Esophagus squamous epithelium (tissue), 5 donors: ENCODE measurements around the gene NUDT1. TPM values are rescaled to one million over a fixed set of nuclear protein-coding genes. Genes with fewer than 3 reads are reported as not detected.

Experiments
- DNase-seq: peaks from one replicate; lab custom pipeline; 2025; lab: John Stamatoyannopoulos, UW
- H3K27ac ChIP-seq, 4 donors: fragments of 200-600 bp; sonication (generic); one replicate each; pipeline ENCODE4 v1.5.1; 2016 to 2019; ENCODE audit warnings: mild to moderate bottlenecking in 1 of 4
- H3K27me3 ChIP-seq, 4 donors: fragments of 200-600 bp; sonication (generic); 1 replicate in 3 of 4; 2 replicates in 1 of 4; pipeline versions ENCODE4 v1.5.1 to v1.6.0; 2017 to 2021; ENCODE audit warnings: antibody characterized with exemption in 1 of 4
- H3K36me3 ChIP-seq, 3 donors: fragments of 200-600 bp; sonication (generic); one replicate each; pipeline ENCODE4 v1.5.1; 2016 to 2019
- H3K4me1 ChIP-seq, 3 donors: fragments of 200-600 bp; sonication (generic); one replicate each; pipeline ENCODE4 v1.5.1; 2017 to 2019
- H3K4me3 ChIP-seq, 4 donors: fragments of 200-600 bp; sonication (generic); 1 replicate in 3 of 4; 2 replicates in 1 of 4; pipeline ENCODE4 v1.5.1; 2016 to 2019; ENCODE audit warnings: mild to moderate bottlenecking in 2 of 4, moderate library complexity in 1 of 4
- H3K9me3 ChIP-seq, 3 donors: fragments of 200-600 bp; sonication (generic); one replicate each; pipeline ENCODE4 v1.5.1; 2016 to 2019
- POLR2A ChIP-seq, 4 donors: fragments of 450-650 bp; IDR thresholded peaks; one replicate each; pipeline ENCODE4 v1.6.1; 2017; ENCODE audit warnings: antibody characterized with exemption in 4 of 4, mild to moderate bottlenecking in 4 of 4, moderate library complexity in 3 of 4
- WGBS, 2 donors: methylation state at CpG; one replicate each; pipeline ENCODE4 v1.1.5; 2018; 5-methylcytosine and 5-hydroxymethylcytosine counted together
- intact Hi-C: fragments of 100-400 bp; cut with DNase I; formaldehyde crosslinking; loops from one replicate; pipeline ENCODE4 v1.15.0; 2022
- total RNA-seq, 4 donors: library from RNA; depleted of rRNA; stranded (reverse); fragments of >200 nt; gene quantifications; one replicate each; pipeline ENCODE4 v1.1.0, GENCODE V29; 2016
- TF ChIP-seq, protein P1 (sequence below), 6 experiments: fragments of 450-650 bp in 4 of 6; fragments of 200-600 bp in 2 of 6; sonication (generic) in 2 of 6; IDR thresholded peaks; one replicate each; pipeline ENCODE4 v1.5.1; 2016 to 2019; ENCODE audit warnings: antibody characterized with exemption in 6 of 6, mild to moderate bottlenecking in 4 of 6, moderate library complexity in 4 of 6
- donor health status: DM: yes; HTN: yes; CAD: no.

NUDT1 gene
- total RNA-seq, 4 donors from 2014 or later, result 16.3 to 51.7 (median 28.2) TPM

GRCh38 chr7:2202361-2202761 is 39.7 kb upstream of the NUDT1 start:
- H3K4me1 ChIP-seq, result no peaks in the 10 kb centered on the region
- H3K4me3 ChIP-seq, result no peak overlapping the region
- no peak overlapping the region for H3K27ac ChIP-seq
- no peaks in the 10 kb centered on the region for H3K27me3 ChIP-seq
- 100% methylated on average over 2 to 4 of the region's 14 CpGs for WGBS, 2 donors
- DNase-seq, result no peak
- intact Hi-C loops, result no loop called here
- peaks cover 0 to 85% (median 9%) of the 10 kb centered on the region in 3 donors for H3K36me3 ChIP-seq
- no peak for TF ChIP-seq POLR2A (IDR thresholded peaks at IDR 0.05)
- TF ChIP-seq, protein P1, sequence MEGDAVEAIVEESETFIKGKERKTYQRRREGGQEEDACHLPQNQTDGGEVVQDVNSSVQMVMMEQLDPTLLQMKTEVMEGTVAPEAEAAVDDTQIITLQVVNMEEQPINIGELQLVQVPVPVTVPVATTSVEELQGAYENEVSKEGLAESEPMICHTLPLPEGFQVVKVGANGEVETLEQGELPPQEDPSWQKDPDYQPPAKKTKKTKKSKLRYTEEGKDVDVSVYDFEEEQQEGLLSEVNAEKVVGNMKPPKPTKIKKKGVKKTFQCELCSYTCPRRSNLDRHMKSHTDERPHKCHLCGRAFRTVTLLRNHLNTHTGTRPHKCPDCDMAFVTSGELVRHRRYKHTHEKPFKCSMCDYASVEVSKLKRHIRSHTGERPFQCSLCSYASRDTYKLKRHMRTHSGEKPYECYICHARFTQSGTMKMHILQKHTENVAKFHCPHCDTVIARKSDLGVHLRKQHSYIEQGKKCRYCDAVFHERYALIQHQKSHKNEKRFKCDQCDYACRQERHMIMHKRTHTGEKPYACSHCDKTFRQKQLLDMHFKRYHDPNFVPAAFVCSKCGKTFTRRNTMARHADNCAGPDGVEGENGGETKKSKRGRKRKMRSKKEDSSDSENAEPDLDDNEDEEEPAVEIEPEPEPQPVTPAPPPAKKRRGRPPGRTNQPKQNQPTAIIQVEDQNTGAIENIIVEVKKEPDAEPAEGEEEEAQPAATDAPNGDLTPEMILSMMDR (IDR thresholded peaks at IDR 0.05), result no peak
- no peaks in the 10 kb centered on the region for H3K9me3 ChIP-seq

DNA sequence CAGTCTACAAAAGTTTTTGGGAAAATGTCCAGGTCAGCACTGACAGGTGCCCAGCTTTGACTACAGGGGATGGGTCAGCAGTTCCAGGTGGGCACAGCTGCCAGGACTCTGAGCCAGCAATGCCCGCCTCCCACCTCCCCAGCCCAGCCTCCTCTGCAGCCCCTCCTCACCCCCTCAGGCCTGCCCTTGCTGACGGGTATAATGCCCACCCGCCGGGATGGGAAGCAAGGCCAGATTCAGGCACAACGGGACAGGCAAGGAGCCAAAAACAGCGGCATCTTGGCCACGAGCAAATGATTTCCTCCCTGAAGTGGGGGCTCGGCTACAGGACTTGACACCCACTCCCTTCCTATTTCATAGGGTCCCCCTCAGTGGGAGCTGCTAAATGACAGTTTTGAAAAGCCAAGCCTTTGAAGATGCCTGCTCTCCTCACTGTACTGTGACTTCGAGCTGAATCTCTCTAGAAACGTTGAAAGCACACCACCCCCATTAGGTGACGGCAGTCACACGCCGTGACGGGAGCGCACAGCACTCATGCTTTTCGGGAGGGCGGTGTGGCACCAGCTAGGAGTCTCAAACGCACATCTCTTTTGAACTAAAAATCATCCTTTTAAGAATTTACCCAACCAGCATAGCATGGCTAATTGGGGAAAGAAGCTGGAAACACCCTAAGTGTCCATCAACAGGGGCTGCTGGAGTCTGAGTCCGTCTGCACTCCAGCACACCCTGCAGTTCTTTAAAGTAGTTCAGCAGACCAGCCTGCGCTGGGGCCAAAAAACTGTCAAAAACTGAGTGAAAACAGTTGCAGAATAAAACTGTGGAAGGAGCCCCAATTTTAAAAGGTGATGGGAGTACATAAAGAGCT is 38.9 kb upstream of the NUDT1 start:
- H3K4me1 ChIP-seq, result no peaks in the 10 kb centered on the region
- TF ChIP-seq POLR2A (IDR thresholded peaks at IDR 0.05), result no peak
- TF ChIP-seq, protein P1 (IDR thresholded peaks at IDR 0.05), result no peak
- H3K27ac ChIP-seq, result no peak overlapping the region
- H3K4me3 ChIP-seq, result no peak overlapping the region
- DNase-seq, result no peak
- no peaks in the 10 kb centered on the region for H3K9me3 ChIP-seq
- 78 to 88% methylated on average over 11 to 14 of the region's 20 CpGs for WGBS, 2 donors
- H3K36me3 ChIP-seq, result peaks cover 0 to 91% (median 14%) of the 10 kb centered on the region in 3 donors
- intact Hi-C loops, result no loop called here
- no peaks in the 10 kb centered on the region for H3K27me3 ChIP-seq

- H3K4me3 ChIP-seq, result no peak overlapping the region
- peaks cover 0 to 91% (median 14%) of the 10 kb centered on the region in 3 donors for H3K36me3 ChIP-seq
- no peak overlapping the region for H3K27ac ChIP-seq
- no peak for DNase-seq
- no peaks in the 10 kb centered on the region for H3K4me1 ChIP-seq
- no peaks in the 10 kb centered on the region for H3K9me3 ChIP-seq
- no peak for TF ChIP-seq POLR2A (IDR thresholded peaks at IDR 0.05)
- TF ChIP-seq, protein P1 (IDR thresholded peaks at IDR 0.05), result no peak
- 62 to 79% methylated on average over 9 to 11 of the region's 13 CpGs for WGBS, 2 donors
- intact Hi-C loops, result no loop called here
- H3K27me3 ChIP-seq, result no peaks in the 10 kb centered on the region
Measured at GRCh38 chr7:2203766-2204300, 38.2 kb upstream of the NUDT1 start.

- peaks cover 0 to 90% (median 14%) of the 10 kb centered on the region in 3 donors for H3K36me3 ChIP-seq
- DNase-seq, result no peak
- no peak overlapping the region for H3K4me3 ChIP-seq
- intact Hi-C loops, result no loop called here
- no peaks in the 10 kb centered on the region for H3K4me1 ChIP-seq
- 92 to 95% methylated on average over 11 of the region's 11 CpGs for WGBS, 2 donors
- no peaks in the 10 kb centered on the region for H3K9me3 ChIP-seq
- no peak overlapping the region for H3K27ac ChIP-seq
- no peaks in the 10 kb centered on the region for H3K27me3 ChIP-seq
- TF ChIP-seq, protein P1 (IDR thresholded peaks at IDR 0.05), result no peak
- TF ChIP-seq POLR2A (IDR thresholded peaks at IDR 0.05), result no peak
Measured at GRCh38 chr7:2204446-2204845, 37.6 kb upstream of the NUDT1 start.
